NCI-H510A (cell line): ENCODE results near the gene NRAP.
A peak's percentile ranks its signal among the peaks of the same experiment; 100 is the strongest.

Experiments
- DNase-seq: peaks from one replicate; lab custom pipeline; 2025; lab: John Stamatoyannopoulos, UW

The NRAP gene

DNA sequence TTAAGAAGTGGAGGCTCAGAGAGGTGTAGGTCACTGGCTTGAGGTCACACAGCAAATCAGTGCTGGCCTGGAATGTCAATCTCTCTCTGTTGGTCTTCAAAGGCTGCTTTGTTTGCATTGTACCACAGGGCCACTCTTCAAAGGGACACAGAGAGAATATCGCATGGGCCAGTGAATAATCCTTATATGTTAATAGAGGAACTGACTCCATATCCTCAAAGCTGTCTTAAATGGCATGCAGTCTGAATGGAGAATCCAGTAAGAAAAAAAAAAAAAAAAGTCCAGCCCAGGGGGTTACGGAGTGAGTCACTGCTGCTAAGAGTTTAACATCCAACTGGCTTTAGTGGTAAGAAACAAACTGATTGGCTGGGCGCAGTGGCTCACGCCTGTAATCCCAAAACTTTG, 54.1 kb downstream of the NRAP start:
- no peak for DNase-seq

- DNase-seq, result no peak
These were observed 58.4 kb downstream of the NRAP start for GRCh38 chr10:113605268-113605978.

GRCh38 chr10:113604572-113604971, 59.3 kb downstream of the NRAP start:
- DNase-seq, result no peak

DNA sequence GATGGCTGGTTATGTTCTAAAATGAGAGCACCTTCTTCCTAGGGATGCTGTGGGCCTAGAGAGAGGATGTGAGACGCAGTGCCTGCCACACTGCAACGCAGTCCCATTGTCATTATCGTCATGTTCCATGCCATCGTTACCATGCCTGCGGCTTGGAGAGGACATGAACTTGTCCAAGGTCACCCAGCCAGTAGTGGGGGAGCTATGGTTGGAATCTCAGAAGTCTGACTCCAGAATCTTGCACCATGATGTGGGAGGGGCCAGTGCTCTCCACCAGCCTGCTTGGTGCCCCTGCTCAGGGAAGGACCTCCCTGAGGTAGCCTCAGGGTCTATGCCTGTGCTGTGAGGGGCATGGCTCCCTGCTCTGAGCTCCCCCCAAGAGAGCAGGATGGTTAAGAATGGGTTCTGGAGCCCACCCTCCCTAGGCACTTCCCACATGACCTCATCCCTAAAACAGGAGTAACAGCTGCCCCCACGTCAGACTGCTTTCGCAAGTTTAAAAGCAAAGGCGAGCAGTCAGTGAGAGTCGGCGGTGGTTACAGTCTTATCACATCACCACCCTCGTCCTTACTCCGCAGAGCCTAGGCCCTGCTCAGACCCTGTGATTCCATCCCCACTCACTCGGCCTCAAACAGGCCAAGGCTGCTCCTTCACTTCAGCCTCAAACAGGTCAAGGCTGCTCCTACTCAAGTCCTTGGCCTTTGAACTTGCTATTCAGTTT, 60.6 kb downstream of the NRAP start:
- DNase-seq, result no peak

- DNase-seq, result no peak
These were observed 63.3 kb downstream of the NRAP start for GRCh38 chr10:113600569-113600968.

DNA sequence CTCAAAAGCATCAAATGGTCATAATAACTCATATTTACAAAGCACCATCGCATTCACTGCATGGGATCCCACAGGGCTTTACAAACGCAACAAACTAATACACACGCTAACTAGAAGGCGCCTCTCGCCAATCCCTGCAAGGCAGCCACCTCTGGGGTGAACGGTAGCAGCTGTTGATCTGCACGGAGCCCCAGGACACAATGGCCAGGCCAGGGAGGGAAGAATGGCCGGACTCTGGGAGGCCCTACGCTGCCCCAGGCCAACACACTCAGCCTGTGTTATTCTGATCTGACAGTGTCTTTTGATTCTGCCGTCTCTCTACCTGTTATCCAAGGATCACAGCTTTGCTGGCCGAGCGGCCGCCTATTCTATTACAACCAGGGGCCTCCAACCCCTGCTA, 69.2 kb downstream of the NRAP start:
- no peak for DNase-seq

DNA sequence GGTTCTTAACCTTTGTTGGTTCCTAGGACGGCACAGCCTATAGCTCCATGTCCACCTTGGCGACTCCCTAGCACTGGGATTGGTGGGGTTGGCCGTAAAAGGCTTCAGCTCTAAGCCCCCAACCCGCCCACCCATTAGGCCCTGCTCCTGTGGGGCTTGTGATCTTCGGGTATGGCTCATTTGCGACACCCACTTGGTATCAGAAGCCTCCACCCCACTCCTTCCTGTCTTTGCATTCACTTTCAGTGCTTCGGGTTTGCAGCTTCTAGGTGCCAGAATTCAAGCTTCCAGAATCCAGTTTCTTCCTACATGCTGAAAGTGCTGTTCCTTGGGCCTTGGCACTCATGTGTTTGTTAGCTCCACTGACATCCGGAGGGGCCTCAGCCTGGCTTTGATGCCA, 71.5 kb downstream of the NRAP start:
- DNase-seq, result no peak

DNA sequence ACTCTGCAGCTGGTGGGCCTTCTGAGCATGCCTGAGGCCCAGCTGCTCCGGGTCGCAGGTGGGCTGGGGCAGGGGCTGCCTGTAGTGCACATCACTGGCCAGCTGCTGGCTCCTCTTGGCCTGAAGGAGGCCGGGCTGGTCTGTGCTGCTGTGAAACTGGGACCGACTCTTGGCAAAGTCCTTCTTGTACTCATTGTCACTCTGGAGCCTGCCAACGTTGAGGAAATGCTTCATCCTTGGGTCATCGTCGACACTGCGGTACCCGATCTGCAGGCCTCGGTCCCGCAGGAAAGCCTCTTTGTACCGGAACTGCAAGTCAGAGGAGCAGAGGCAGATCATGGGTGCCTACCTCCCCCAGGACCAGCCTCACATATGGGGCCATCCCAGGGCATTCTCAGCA, 73.3 kb downstream of the NRAP start:
- no peak for DNase-seq

DNA sequence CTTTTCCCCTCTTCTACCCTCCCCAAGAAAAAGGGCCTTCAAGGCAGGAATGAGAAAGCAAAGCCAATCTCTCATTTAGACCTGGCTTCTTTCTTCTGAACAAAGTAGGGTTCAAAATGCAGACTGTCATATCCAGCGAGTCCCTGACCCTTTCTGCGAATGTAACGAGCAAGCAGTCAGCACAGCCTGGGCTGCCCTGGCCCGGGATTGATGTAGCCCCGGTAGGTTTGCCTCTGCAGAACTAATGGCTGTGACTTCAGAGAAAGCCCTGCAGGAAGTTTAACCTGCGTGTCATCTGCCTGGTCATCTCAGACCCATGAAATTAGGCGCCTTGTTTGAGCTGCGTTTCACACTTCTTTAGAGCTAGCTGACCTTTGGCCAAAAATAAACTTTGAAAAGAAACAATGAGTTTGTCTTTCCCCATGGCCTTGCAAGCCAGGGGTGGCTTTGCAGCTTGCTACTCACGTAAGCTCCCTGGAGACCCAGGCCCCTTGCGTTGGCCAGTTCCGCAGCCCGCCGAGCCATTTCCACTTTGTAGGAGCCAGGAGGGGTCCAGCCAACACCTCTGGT, 74.6 kb downstream of the NRAP start:
- DNase-seq, result no peak

- peak; percentile 49 for DNase-seq
These were observed 77.9 kb downstream of the NRAP start for GRCh38 chr10:113585949-113586348.

GRCh38 chr10:113583571-113583970, 80.3 kb downstream of the NRAP start:
- no peak for DNase-seq

- DNase-seq, result no peak
These were observed 82.7 kb downstream of the NRAP start for GRCh38 chr10:113581092-113581491.

- no peak for DNase-seq
These were observed 85.1 kb downstream of the NRAP start for GRCh38 chr10:113578773-113579172.

- no peak for DNase-seq
These were observed 87.0 kb downstream of the NRAP start for GRCh38 chr10:113576852-113577251.

- DNase-seq, result no peak
These were observed 90.5 kb downstream of the NRAP start for GRCh38 chr10:113573368-113573767.

DNA sequence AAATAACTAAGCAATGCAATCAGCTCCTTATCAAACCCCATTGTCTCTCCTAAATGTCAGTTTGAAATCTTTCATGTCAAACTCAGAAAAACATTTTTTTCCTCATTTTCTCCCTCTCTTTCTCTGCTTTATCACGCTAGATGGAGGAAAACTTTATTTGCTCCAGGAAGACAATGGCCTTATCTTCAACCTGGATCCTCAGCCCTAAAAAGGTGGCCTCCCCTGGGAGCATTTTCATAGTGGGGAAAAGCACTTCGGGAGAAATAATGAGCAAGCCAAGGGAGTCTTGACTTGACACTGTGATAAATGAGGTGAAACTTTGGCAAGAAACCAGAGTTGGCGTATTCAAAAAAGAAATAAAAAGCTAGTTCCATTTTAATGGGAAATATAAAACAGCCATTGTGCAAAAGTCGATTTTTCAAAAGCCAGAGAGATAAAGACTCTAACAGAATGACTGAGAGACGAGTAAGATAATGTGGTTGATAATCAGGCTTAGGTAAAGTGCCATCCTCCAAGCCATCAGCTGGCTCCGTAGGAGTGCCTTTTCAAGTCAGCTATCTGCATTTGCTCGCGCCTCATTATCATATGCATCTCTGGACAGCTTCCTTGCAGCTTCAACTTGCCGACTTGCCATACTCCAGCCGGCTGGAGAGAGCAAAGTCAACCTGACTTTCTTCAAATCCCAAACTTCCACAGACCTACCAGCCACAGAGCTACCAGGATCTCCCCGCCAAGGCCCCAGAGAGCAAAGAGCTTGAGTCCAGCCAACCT, 91.1 kb downstream of the NRAP start:
- DNase-seq, result no peak

DNA sequence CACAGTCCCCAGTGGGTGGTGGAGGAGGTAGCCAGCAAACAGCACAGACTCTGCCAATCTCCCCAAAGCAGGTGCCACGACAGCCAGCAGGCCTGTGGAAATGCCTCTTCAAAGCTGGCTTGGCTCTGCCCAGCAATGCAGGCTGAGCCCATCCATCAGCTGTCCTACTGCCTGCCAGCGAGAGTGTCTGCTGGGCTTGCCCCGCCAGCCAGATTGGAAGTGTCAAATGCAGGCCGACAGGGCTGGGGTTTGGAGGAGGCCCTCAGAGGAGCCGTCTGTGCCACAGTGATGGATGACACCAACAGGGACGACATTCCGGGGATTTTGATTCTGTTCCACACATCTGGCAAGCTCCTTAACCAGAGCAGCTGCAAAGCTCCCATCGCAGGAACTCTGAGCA, 94.3 kb downstream of the NRAP start:
- DNase-seq, result no peak

GRCh38 chr10:113566888-113567287, 97.0 kb downstream of the NRAP start:
- DNase-seq, result peak; percentile 96

DNA sequence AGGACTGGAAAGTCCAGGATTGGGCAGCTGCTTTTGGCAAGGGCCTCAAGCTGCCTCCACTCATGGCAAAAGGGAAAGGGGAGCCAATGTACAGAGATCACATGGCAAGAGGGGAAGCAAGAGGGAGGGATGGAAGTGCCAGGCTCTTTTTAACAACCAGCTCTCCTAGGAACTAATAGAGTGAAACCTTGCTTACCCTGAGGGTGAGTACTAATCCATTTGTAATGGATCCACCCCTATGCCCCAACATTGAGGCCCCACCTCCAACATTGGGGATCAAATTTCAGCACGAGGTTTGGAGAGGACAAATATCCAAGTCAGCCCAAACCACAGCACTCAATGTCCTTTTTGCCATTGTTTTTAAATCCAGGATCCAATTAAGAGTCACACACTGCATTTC, 98.5 kb downstream of the NRAP start:
- peak; percentile 59 for DNase-seq

GRCh38 chr10:113563306-113564088, 100.3 kb downstream of the NRAP start:
- peak; percentile 46 for DNase-seq

- no peak for DNase-seq
These were observed 101.1 kb downstream of the NRAP start for GRCh38 chr10:113562704-113563103.

GRCh38 chr10:113562069-113562468, 101.8 kb downstream of the NRAP start:
- no peak for DNase-seq
